Ishikawa (cell line): Measurements from ENCODE around the gene TECTA.
"Not testable (repeated sequence)": the region's sequence is repeated elsewhere in the genome, so short reads cannot be mapped to it uniquely, and the experiment has no call there.

Source experiments
- RAD21 ChIP-seq: IDR thresholded peaks from 2 replicates; pipeline ENCODE4 v1.6.1; 2012; ENCODE audit warnings: low read depth
- TF ChIP-seq, protein P1 (sequence below): IDR thresholded peaks from 2 replicates; pipeline ENCODE4 v1.6.1; 2012; ENCODE audit warnings: low read depth, mild to moderate bottlenecking

DNA sequence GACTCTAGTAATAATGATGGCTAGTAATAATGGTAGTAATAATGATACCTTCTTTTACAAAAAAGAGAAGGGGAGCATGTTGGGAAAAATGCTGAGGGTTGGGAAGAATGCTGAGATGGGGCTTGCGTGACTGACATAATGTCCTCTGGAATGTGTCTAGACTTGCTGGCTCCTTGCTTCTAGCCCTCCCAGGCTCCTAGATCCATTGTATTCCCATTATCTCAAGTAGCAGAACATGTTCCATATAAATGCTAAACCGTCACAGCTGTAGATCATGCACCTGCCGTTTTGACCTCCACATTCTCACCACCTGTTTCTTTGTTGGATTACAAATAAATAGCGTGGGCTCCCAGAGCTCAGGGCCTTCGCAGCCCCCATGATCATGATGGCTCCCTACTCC lies 139.0 kb downstream of the TECTA start:
- TF ChIP-seq RAD21, result not testable (repeated sequence)
- TF ChIP-seq, protein P1, sequence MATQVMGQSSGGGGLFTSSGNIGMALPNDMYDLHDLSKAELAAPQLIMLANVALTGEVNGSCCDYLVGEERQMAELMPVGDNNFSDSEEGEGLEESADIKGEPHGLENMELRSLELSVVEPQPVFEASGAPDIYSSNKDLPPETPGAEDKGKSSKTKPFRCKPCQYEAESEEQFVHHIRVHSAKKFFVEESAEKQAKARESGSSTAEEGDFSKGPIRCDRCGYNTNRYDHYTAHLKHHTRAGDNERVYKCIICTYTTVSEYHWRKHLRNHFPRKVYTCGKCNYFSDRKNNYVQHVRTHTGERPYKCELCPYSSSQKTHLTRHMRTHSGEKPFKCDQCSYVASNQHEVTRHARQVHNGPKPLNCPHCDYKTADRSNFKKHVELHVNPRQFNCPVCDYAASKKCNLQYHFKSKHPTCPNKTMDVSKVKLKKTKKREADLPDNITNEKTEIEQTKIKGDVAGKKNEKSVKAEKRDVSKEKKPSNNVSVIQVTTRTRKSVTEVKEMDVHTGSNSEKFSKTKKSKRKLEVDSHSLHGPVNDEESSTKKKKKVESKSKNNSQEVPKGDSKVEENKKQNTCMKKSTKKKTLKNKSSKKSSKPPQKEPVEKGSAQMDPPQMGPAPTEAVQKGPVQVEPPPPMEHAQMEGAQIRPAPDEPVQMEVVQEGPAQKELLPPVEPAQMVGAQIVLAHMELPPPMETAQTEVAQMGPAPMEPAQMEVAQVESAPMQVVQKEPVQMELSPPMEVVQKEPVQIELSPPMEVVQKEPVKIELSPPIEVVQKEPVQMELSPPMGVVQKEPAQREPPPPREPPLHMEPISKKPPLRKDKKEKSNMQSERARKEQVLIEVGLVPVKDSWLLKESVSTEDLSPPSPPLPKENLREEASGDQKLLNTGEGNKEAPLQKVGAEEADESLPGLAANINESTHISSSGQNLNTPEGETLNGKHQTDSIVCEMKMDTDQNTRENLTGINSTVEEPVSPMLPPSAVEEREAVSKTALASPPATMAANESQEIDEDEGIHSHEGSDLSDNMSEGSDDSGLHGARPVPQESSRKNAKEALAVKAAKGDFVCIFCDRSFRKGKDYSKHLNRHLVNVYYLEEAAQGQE, result not testable (repeated sequence)
